Upper lobe of left lung (tissue), 4 donors: Measurements from ENCODE around the gene CCDC158.
"Not testable (repeated sequence)": the region's sequence is repeated elsewhere in the genome, so short reads cannot be mapped to it uniquely, and the experiment has no call there.

Source experiments
- CTCF ChIP-seq, 6 experiments: fragments of 450-650 bp in 4 of 6; fragments of 200-600 bp in 2 of 6; sonication (generic) in 2 of 6; IDR thresholded peaks; one replicate each; pipeline ENCODE4 v1.5.1; 2016 to 2019; ENCODE audit warnings: antibody characterized with exemption in 6 of 6
- EP300 ChIP-seq, 4 donors: sonication (generic); formaldehyde crosslinking; IDR thresholded peaks; one replicate each; pipeline ENCODE4 v1.5.1; 2017; ENCODE audit warnings: antibody characterized with exemption in 4 of 4, control low read depth in 2 of 4
- POLR2A ChIP-seq, 4 donors: fragments of 450-650 bp; IDR thresholded peaks; one replicate each; pipeline ENCODE4 v1.5.1; 2016 to 2017; ENCODE audit warnings: antibody characterized with exemption in 4 of 4, mild to moderate bottlenecking in 2 of 4
- POLR2AphosphoS5 ChIP-seq, 2 donors: sonication (generic); formaldehyde crosslinking; IDR thresholded peaks; one replicate each; pipeline ENCODE4 v1.5.1; 2017; ENCODE audit warnings: antibody characterized with exemption in 2 of 2

GRCh38 chr4:76359881-76360466 is 61.0 kb downstream of the CCDC158 start:
- TF ChIP-seq POLR2AphosphoS5, CTCF, EP300, POLR2A (IDR thresholded peaks at IDR 0.05): not testable (repeated sequence)
